Mucosa of descending colon (tissue), 3 donors: ENCODE data around the gene CRIP2. TPM values are rescaled to one million over a fixed set of nuclear protein-coding genes. Genes with fewer than 3 reads are reported as not detected.

Experiments used
- ATAC-seq: fragments of 200-7000 bp; cut with Tn5 transposase; one replicate; pipeline ENCODE4 v1.9.1; 2020; ENCODE audit warnings: mild to moderate bottlenecking, moderate library complexity
- DNase-seq, 3 donors: peaks; one replicate each; pipeline ENCODE4 v3.0.0-alpha.2; 2020
- H3K36me3 ChIP-seq: fragments of 200-600 bp; one replicate; pipeline ENCODE4 v1.8.0; 2021; ENCODE audit warnings: low read depth, mild to moderate bottlenecking
- H3K4me1 ChIP-seq: fragments of 200-600 bp; one replicate; pipeline ENCODE4 v1.8.0; 2021; ENCODE audit warnings: low read depth, mild to moderate bottlenecking
- H3K4me3 ChIP-seq: fragments of 200-600 bp; one replicate; pipeline ENCODE4 v1.8.0; 2021; ENCODE audit warnings: mild to moderate bottlenecking
- H3K9me3 ChIP-seq: fragments of 200-600 bp; one replicate; pipeline ENCODE4 v1.8.0; 2021; ENCODE audit warnings: mild to moderate bottlenecking
- CTCF ChIP-seq: fragments of 200-600 bp; IDR thresholded peaks from one replicate; pipeline ENCODE4 v1.8.0; 2022; ENCODE audit warnings: antibody characterized with exemption, mild to moderate bottlenecking
- intact Hi-C, 2 donors: fragments of 100-400 bp; cut with DNase I in 1 of 2; cut with micrococcal nuclease in 1 of 2; formaldehyde crosslinking; loops; one replicate each; pipeline versions ENCODE4 v1.11.0 to v1.11.1; 2022; cut with DNase I, micrococcal nuclease
- total RNA-seq, 3 donors: library from RNA; stranded (reverse); fragmentation: NEBNext Ultra II Directional in 2 of 3; extraction: Animal tissue kit (Norgen Biotek cat#: 25700) in 2 of 3; gene quantifications; one replicate each; pipeline versions ENCODE4 v1.2.1 to v1.2.4, GENCODE V29; 2021 to 2023
- donor health status: DM: no; HTN: no; CAD: no; lungs with moderate emphysema.
- donor health status: DM: no; HTN: no; CAD: no.
- donor health status: DM: no; HTN: yes; CAD: no.

CRIP2 gene
- total RNA-seq, 3 donors from 2014 or later, result 10.0 to 41.6 (median 23.5) TPM

- no peak for TF ChIP-seq CTCF
These were observed 23.2 kb downstream of the CRIP2 start for GRCh38 chr14:105497671-105498429.

GRCh38 chr14:105498430-105499255 is 24.0 kb downstream of the CRIP2 start:
- ATAC-seq (no peak), DNase-seq (peak in 2 of 3 donors; percentile 20 to 49)
- no peak overlapping the region for H3K4me3 ChIP-seq
- no peak for TF ChIP-seq CTCF
- intact Hi-C loops, result no loop called here
- no peaks in the 10 kb centered on the region for H3K4me1 ChIP-seq
- no peaks in the 10 kb centered on the region for H3K9me3 ChIP-seq
- no peaks in the 10 kb centered on the region for H3K36me3 ChIP-seq

More at GRCh38 chr14:105497671-105498429, 23.2 kb downstream of the CRIP2 start:
- DNase-seq, result peak in 2 of 3 donors; percentile 20 to 42
- Histone ChIP-seq H3K4me3 (no peak overlapping the region), H3K9me3 (no peaks in the 10 kb centered on the region), H3K36me3 (no peaks in the 10 kb centered on the region), H3K4me1 (no peaks in the 10 kb centered on the region)
- intact Hi-C loops, result no loop called here
- ATAC-seq, result no peak

GRCh38 chr14:105499256-105500035 is 24.8 kb downstream of the CRIP2 start:
- H3K4me1 ChIP-seq, result no peaks in the 10 kb centered on the region
- H3K36me3 ChIP-seq, result no peaks in the 10 kb centered on the region
- peak in 2 of 3 donors; percentile 17 to 46 for DNase-seq
- ATAC-seq, result no peak
- H3K9me3 ChIP-seq, result no peaks in the 10 kb centered on the region
- intact Hi-C loops, result no loop called here
- H3K4me3 ChIP-seq, result no peak overlapping the region
- TF ChIP-seq CTCF, result no peak

- no peaks in the 10 kb centered on the region for H3K9me3 ChIP-seq
- no peak overlapping the region for H3K4me3 ChIP-seq
- no peaks in the 10 kb centered on the region for H3K4me1 ChIP-seq
- DNase-seq (peak in 2 of 3 donors; percentile 19 to 42), ATAC-seq (no peak)
- no peaks in the 10 kb centered on the region for H3K36me3 ChIP-seq
- intact Hi-C loops, result no loop called here
- no peak for TF ChIP-seq CTCF
These were observed 25.6 kb downstream of the CRIP2 start for GRCh38 chr14:105500036-105500725.

- Histone ChIP-seq H3K4me1 (no peaks in the 10 kb centered on the region), H3K9me3 (no peaks in the 10 kb centered on the region), H3K36me3 (no peaks in the 10 kb centered on the region), H3K4me3 (no peak overlapping the region)
- intact Hi-C loops, result no loop called here
- DNase-seq, result peak in 2 of 3 donors; percentile 11 to 40
- TF ChIP-seq CTCF, result no peak
- no peak for ATAC-seq
These were observed 26.1 kb downstream of the CRIP2 start for GRCh38 chr14:105500726-105501101.
